HEK293 (cell line): ENCODE measurements around the gene AUH.

Experiments used
- CTCF ChIA-PET: fragments of 350-600 bp; formaldehyde crosslinking; extraction: SDS; loops from one replicate; lab custom pipeline; 2021; ENCODE audit warnings: antibody characterized with exemption; lab: Yijun Ruan, JAX
- POLR2A ChIA-PET: fragments of 300-600 bp; formaldehyde crosslinking; extraction: SDS; loops from one replicate; lab custom pipeline; 2020; ENCODE audit warnings: antibody characterized with exemption, inconsistent platforms; lab: Yijun Ruan, JAX
- H3K27ac ChIP-seq: fragments of 200-500 bp; sonication (Bioruptor generic); 2 replicates; pipeline ENCODE4 v1.5.1; 2014; ENCODE audit warnings: low read depth, low read length, control low read depth, inconsistent platforms; ENCODE audit errors: extremely low read depth
- H3K36me3 ChIP-seq, 2 experiments: fragments of 200-500 bp in 1 of 2; sonication (Bioruptor generic) in 1 of 2; 1 replicate in 1 of 2; 2 replicates in 1 of 2; pipeline ENCODE4 v1.5.1; 2014 to 2017; ENCODE audit warnings: inconsistent platforms in 2 of 2, low read length in 2 of 2; ENCODE audit not compliant: control insufficient read depth in 2 of 2, insufficient read depth in 1 of 2
- H3K4me1 ChIP-seq: fragments of 200-500 bp; sonication (Bioruptor generic); 2 replicates; pipeline ENCODE4 v1.5.1; 2014; ENCODE audit warnings: mild to moderate bottlenecking, low read length, inconsistent platforms; ENCODE audit not compliant: control insufficient read depth, insufficient read depth
- H3K4me3 ChIP-seq: 2 replicates; pipeline ENCODE4 v1.5.1; 2011; ENCODE audit warnings: low read depth, mild to moderate bottlenecking, control low read depth, low read length, moderate library complexity
- H3K9me3 ChIP-seq: fragments of 200-500 bp; sonication (Bioruptor generic); 2 replicates; pipeline ENCODE4 v1.5.1; 2014; ENCODE audit warnings: low read depth, low read length, inconsistent platforms; ENCODE audit not compliant: control insufficient read depth, insufficient read depth
- BCL11A ChIP-seq: fragments of 450-650 bp; formaldehyde crosslinking; IDR thresholded peaks from 2 replicates; pipeline ENCODE4 v1.5.1; 2016; ENCODE audit warnings: low read depth, missing biosample characterization, missing genetic modification characterization
- GLIS1 ChIP-seq: fragments of 450-650 bp; formaldehyde crosslinking; IDR thresholded peaks from 2 replicates; pipeline ENCODE4 v1.5.1; 2016; ENCODE audit warnings: missing biosample characterization, missing genetic modification characterization
- KLF1 ChIP-seq: fragments of 450-650 bp; formaldehyde crosslinking; IDR thresholded peaks from 2 replicates; pipeline ENCODE4 v1.5.1; 2016; ENCODE audit warnings: missing biosample characterization, missing genetic modification characterization
- PRDM4 ChIP-seq: fragments of 450-650 bp; formaldehyde crosslinking; IDR thresholded peaks from 2 replicates; pipeline ENCODE4 v1.5.1; 2017; ENCODE audit warnings: missing biosample characterization, missing genetic modification characterization
- ZBTB44 ChIP-seq: fragments of 450-650 bp; IDR thresholded peaks from 2 replicates; pipeline ENCODE4 v1.5.1; 2018; ENCODE audit warnings: missing biosample characterization, mild to moderate bottlenecking, missing genetic modification characterization
- ZBTB8A ChIP-seq: fragments of 450-650 bp; formaldehyde crosslinking; IDR thresholded peaks from 2 replicates; pipeline ENCODE4 v1.5.1; 2016; ENCODE audit warnings: missing biosample characterization, missing genetic modification characterization
- ZIC2 ChIP-seq: fragments of 450-650 bp; formaldehyde crosslinking; IDR thresholded peaks from 2 replicates; pipeline ENCODE4 v1.5.1; 2016; ENCODE audit warnings: missing biosample characterization, missing genetic modification characterization
- ZNF155 ChIP-seq: fragments of 450-650 bp; formaldehyde crosslinking; IDR thresholded peaks from 2 replicates; pipeline ENCODE4 v1.5.1; 2016; ENCODE audit warnings: missing biosample characterization, missing genetic modification characterization
- ZNF184 ChIP-seq: fragments of 450-650 bp; IDR thresholded peaks from 2 replicates; pipeline ENCODE4 v1.5.1; 2018; ENCODE audit warnings: missing biosample characterization, mild to moderate bottlenecking, missing genetic modification characterization
- ZNF362 ChIP-seq: fragments of 450-650 bp; formaldehyde crosslinking; IDR thresholded peaks from 2 replicates; pipeline ENCODE4 v1.5.1; 2016; ENCODE audit warnings: missing biosample characterization, missing genetic modification characterization
- ZNF366 ChIP-seq: fragments of 450-650 bp; formaldehyde crosslinking; conservative IDR thresholded peaks from 2 replicates; pipeline ENCODE4 v1.5.1; 2016; ENCODE audit warnings: missing biosample characterization, missing genetic modification characterization
- ZNF391 ChIP-seq: fragments of 450-650 bp; formaldehyde crosslinking; IDR thresholded peaks from 2 replicates; pipeline ENCODE4 v1.5.1; 2016; ENCODE audit warnings: low read depth, missing biosample characterization, missing genetic modification characterization, borderline replicate concordance
- ZNF433 ChIP-seq: fragments of 450-650 bp; formaldehyde crosslinking; IDR thresholded peaks from 2 replicates; pipeline ENCODE4 v1.5.1; 2016; ENCODE audit warnings: missing biosample characterization, missing genetic modification characterization, low read depth
- ZNF692 ChIP-seq: fragments of 450-650 bp; formaldehyde crosslinking; IDR thresholded peaks from 2 replicates; pipeline ENCODE4 v1.5.1; 2016; ENCODE audit warnings: missing biosample characterization, missing genetic modification characterization
- ZNF704 ChIP-seq: fragments of 450-650 bp; formaldehyde crosslinking; IDR thresholded peaks from 2 replicates; pipeline ENCODE4 v1.5.1; 2016; ENCODE audit warnings: missing biosample characterization, missing genetic modification characterization
- ZNF776 ChIP-seq: fragments of 450-650 bp; formaldehyde crosslinking; IDR thresholded peaks from 2 replicates; pipeline ENCODE4 v1.5.0; 2017; ENCODE audit warnings: missing biosample characterization, missing genetic modification characterization, borderline replicate concordance

The AUH gene

GRCh38 chr9:91231619-91232018 is 130.1 kb downstream of the AUH start:
- ChIA-PET CTCF (interaction anchor here (0.6 to 0.7 kb wide), 2 partner anchors 23 to 579 kb away, joined by 3 read pairs; no protein-coding TSS in a partner anchor), POLR2A (no interaction called here)
- TF ChIP-seq PRDM4 (no peak), ZBTB44 (tag by site-specific recombination) (no peak), GLIS1 (tag by site-specific recombination) (no peak), ZIC2 (no peak), ZNF704 (tag by site-specific recombination) (no peak), KLF1 (tag by site-specific recombination) (no peak), ZNF776 (tag by site-specific recombination) (no peak), ZNF692 (tag by site-specific recombination) (no peak), ZNF366 (tag by site-specific recombination) (no peak), ZNF362 (no peak), ZNF155 (tag by site-specific recombination) (no peak)

GRCh38 chr9:91223000-91223399 is 138.7 kb downstream of the AUH start:
- POLR2A ChIA-PET, result interaction anchor here (0.6 kb wide), 1 partner anchor 128 kb away, joined by 4 read pairs; no protein-coding TSS in a partner anchor
- TF ChIP-seq ZNF184 (tag by site-specific recombination) (no peak), ZNF433 (no peak), ZNF692 (tag by site-specific recombination) (no peak), ZNF391 (tag by site-specific recombination) (no peak), BCL11A (no peak), ZBTB8A (tag by site-specific recombination) (no peak)

More at GRCh38 chr9:91231619-91232018, 130.1 kb downstream of the AUH start:
- H3K9me3 ChIP-seq, result no peaks in the 10 kb centered on the region
- no peak overlapping the region for H3K4me3 ChIP-seq
- H3K27ac ChIP-seq, result no peak overlapping the region
- no peaks in the 10 kb centered on the region for H3K4me1 ChIP-seq
- H3K36me3 ChIP-seq, result no peaks in the 10 kb centered on the region

More at GRCh38 chr9:91223000-91223399, 138.7 kb downstream of the AUH start:
- Histone ChIP-seq H3K9me3 (no peaks in the 10 kb centered on the region), H3K27ac (no peak overlapping the region), H3K4me1 (no peaks in the 10 kb centered on the region), H3K36me3 (peaks cover 0 to 14% of the 10 kb centered on the region in 2 experiments; a peak in 1 of 3 replicates), H3K4me3 (no peak overlapping the region)
- CTCF ChIA-PET, result no interaction called here
